Measurements from ENCODE around the gene MAPKAPK3.

The MAPKAPK3 gene

DNA sequence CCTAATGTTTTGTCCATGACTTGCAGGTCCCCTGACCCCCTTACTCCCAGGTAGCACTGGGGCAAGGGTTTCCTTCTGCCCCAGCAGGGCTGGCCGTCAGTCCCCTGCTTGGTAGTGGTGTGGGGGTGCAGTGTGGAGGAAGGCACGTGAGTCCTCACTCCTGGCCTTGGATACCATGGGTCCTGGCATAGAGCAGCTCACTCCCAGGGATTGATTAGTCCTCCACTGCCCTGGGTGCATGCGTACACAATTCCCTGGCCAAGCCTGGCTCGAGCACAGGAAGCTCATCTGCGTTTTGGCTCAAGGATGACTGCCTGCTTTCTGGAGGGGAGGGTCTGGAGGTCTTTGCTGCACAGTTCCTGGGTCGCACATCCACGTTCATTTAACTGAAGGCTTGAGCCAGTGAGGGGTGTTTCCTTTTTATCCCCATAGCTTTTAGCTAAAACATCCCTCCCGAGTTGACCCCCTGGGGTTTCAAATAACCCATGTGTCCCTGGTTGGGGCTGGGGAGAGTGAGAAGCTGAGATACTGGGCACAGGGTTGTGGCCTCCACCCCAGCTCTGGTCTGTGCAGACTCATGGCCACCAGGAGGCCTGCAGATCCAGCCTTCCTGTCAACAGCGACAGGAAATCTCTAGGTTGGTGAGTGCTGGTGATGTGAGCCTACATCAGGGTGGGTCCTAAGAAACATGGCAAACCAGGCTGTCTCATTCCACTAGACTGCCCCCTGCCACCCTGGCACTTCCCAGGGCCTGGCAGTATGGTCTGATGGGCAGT is 36.1 kb upstream of the MAPKAPK3 start:
- no peaks in the 10 kb centered on the region for H3K27me3 ChIP-seq (replicated peaks in 2 of 5; ENCODE audit: control insufficient read depth in 4 of 5, insufficient read depth in 5 of 5, low read length in 4 of 5)
- no peak for DNase-seq
- H3K4me3 ChIP-seq (ENCODE audit: control insufficient read depth in 1 of 7, extremely low read depth in 1 of 7, insufficient read depth in 4 of 7, low read depth in 2 of 7, low read length in 6 of 7) = no peak overlapping the region
- peaks cover 0 to 14% (median 5%) of the 10 kb centered on the region in 4 experiments for H3K4me1 ChIP-seq (ENCODE audit: control extremely low read depth in 1 of 4, control insufficient read depth in 4 of 4, insufficient read depth in 4 of 4, low read length in 3 of 4)
- ChIA-PET CTCF (interaction anchor here (1.0 to 4.1 kb wide), 9 partner anchors 8 to 72 kb away, joined by 3 to 37 read pairs (median 4); partner anchors contain the start of gene CISH), POLR2A (interaction anchor here (0.8 kb wide), 1 partner anchor 21 kb away, joined by 3 read pairs; no protein-coding TSS in a partner anchor)
- H3K27ac ChIP-seq (ENCODE audit: insufficient read depth in 1 of 2, low read depth in 1 of 2, low read length in 2 of 2, poor library complexity in 1 of 2, severe bottlenecking in 2 of 2) = no peak overlapping the region
- 87% methylated on average over 7 of the region's 9 CpGs for WGBS (ENCODE audit: insufficient coverage)
- H3K9me3 ChIP-seq (ENCODE audit: control extremely low read depth in 1 of 5, control insufficient read depth in 4 of 5, insufficient read depth in 2 of 5, low read depth in 1 of 5, low read length in 4 of 5) = no peaks in the 10 kb centered on the region
- peaks cover 0 to 73% (median 45%) of the 10 kb centered on the region in 4 experiments for H3K36me3 ChIP-seq (ENCODE audit: control insufficient read depth in 4 of 4, insufficient read depth in 4 of 4, low read length in 3 of 4)

DNA sequence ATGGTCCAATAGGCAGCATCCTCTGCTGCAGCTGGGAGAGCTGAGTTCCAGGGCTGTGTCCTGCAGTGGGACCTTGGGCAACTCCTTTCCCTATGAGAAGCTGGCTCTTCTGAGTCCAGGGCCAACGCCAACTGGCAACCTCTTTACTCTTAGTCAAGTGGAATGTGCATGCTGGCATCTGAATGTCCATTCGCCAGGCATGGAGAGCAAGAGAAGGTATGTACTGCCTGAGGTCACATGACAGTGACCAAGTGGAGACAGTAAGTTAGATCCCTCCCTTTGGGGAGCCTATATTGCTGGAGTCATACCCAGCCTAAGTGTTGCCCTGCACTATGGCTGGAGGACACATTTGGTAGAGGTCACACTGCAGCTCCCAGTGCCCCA is 35.5 kb upstream of the MAPKAPK3 start:
- H3K4me1 ChIP-seq (ENCODE audit: control extremely low read depth in 1 of 4, control insufficient read depth in 4 of 4, insufficient read depth in 4 of 4, low read length in 3 of 4) = peaks cover 0 to 14% (median 5%) of the 10 kb centered on the region in 4 experiments
- POLR2A ChIA-PET = interaction anchor here (0.8 kb wide), 1 partner anchor 21 kb away, joined by 3 read pairs; no protein-coding TSS in a partner anchor
- H3K27me3 ChIP-seq (replicated peaks in 2 of 5; ENCODE audit: control insufficient read depth in 4 of 5, insufficient read depth in 5 of 5, low read length in 4 of 5) = no peaks in the 10 kb centered on the region
- CTCF ChIA-PET = interaction anchor here (1.0 to 4.1 kb wide), 9 partner anchors 8 to 71 kb away, joined by 3 to 37 read pairs (median 4); partner anchors contain the start of gene CISH
- H3K9me3 ChIP-seq (ENCODE audit: control extremely low read depth in 1 of 5, control insufficient read depth in 4 of 5, insufficient read depth in 2 of 5, low read depth in 1 of 5, low read length in 4 of 5) = no peaks in the 10 kb centered on the region
- WGBS (ENCODE audit: insufficient coverage) = 93% methylated on average over 2 of the region's 2 CpGs
- H3K36me3 ChIP-seq (ENCODE audit: control insufficient read depth in 4 of 4, insufficient read depth in 4 of 4, low read length in 3 of 4) = peaks cover 0 to 73% (median 43%) of the 10 kb centered on the region in 4 experiments
- no peak overlapping the region for H3K4me3 ChIP-seq (ENCODE audit: control insufficient read depth in 1 of 7, extremely low read depth in 1 of 7, insufficient read depth in 4 of 7, low read depth in 2 of 7, low read length in 6 of 7)
- DNase-seq = no peak
- H3K27ac ChIP-seq (ENCODE audit: insufficient read depth in 1 of 2, low read depth in 1 of 2, low read length in 2 of 2, poor library complexity in 1 of 2, severe bottlenecking in 2 of 2) = no peak overlapping the region

DNA sequence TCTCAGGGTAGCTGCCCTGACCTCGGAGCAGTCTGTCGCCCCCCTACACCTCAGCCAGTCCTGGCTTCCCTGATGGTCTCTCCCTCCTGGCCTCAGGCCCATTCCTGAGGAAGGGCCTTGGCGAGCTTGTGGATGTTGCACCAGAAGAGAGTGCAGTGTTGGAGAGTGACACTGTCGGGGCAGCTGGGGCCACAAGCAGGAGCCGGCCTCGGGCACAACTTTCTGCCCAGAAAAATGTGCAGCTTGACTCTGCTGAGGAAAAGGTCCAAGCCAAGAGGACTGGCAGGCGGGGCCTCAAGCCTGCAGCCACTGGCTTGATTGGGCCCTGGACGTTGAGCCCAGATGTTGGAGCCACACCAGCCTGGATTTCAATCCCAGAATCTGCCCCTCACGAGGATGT is 34.9 kb upstream of the MAPKAPK3 start:
- ChIA-PET CTCF (interaction anchor here (1.0 to 4.1 kb wide), 5 partner anchors 10 to 32 kb away, joined by 3 to 37 read pairs (median 16); partner anchors contain the start of gene CISH), POLR2A (no interaction called here)
- WGBS (ENCODE audit: insufficient coverage) = 83% methylated on average over 6 of the region's 9 CpGs
- Histone ChIP-seq H3K4me1 (ENCODE audit: control extremely low read depth in 1 of 4, control insufficient read depth in 4 of 4, insufficient read depth in 4 of 4, low read length in 3 of 4) (peaks cover 0 to 16% (median 5%) of the 10 kb centered on the region in 4 experiments), H3K27me3 (replicated peaks in 2 of 5; ENCODE audit: control insufficient read depth in 4 of 5, insufficient read depth in 5 of 5, low read length in 4 of 5) (no peaks in the 10 kb centered on the region), H3K9me3 (ENCODE audit: control extremely low read depth in 1 of 5, control insufficient read depth in 4 of 5, insufficient read depth in 2 of 5, low read depth in 1 of 5, low read length in 4 of 5) (no peaks in the 10 kb centered on the region), H3K27ac (ENCODE audit: insufficient read depth in 1 of 2, low read depth in 1 of 2, low read length in 2 of 2, poor library complexity in 1 of 2, severe bottlenecking in 2 of 2) (no peak overlapping the region), H3K36me3 (ENCODE audit: control insufficient read depth in 4 of 4, insufficient read depth in 4 of 4, low read length in 3 of 4) (peaks cover 0 to 67% (median 43%) of the 10 kb centered on the region in 4 experiments), H3K4me3 (ENCODE audit: control insufficient read depth in 1 of 7, extremely low read depth in 1 of 7, insufficient read depth in 4 of 7, low read depth in 2 of 7, low read length in 6 of 7) (no peak overlapping the region)
- no peak for DNase-seq

DNA sequence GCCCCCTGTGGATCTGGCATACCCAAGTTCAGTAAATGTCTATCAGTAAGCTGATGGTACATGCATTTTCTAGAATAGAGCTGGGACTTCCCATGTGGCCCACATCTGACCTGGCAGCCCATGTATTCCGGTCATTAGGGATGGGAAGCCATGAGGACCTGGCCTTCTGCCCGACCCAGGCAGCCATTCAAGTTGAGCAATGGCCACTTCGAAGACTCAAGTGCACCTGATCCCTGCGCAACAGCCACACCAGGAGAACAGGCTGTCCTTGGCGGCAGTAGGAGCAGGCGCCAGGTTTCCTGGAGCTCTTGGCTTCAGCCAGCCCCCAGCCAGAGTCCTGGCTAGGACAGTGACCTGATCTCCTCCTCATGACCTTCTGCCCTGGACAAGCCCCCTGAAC is 33.1 kb upstream of the MAPKAPK3 start:
- WGBS (ENCODE audit: insufficient coverage) = 98% methylated on average over 6 of the region's 6 CpGs
- H3K4me3 ChIP-seq (ENCODE audit: control insufficient read depth in 1 of 7, extremely low read depth in 1 of 7, insufficient read depth in 4 of 7, low read depth in 2 of 7, low read length in 6 of 7) = no peak overlapping the region
- H3K4me1 ChIP-seq (ENCODE audit: control extremely low read depth in 1 of 4, control insufficient read depth in 4 of 4, insufficient read depth in 4 of 4, low read length in 3 of 4) = peaks cover 0 to 20% (median 15%) of the 10 kb centered on the region in 4 experiments
- H3K27me3 ChIP-seq (replicated peaks in 2 of 5; ENCODE audit: control insufficient read depth in 4 of 5, insufficient read depth in 5 of 5, low read length in 4 of 5) = no peaks in the 10 kb centered on the region
- no peak overlapping the region for H3K27ac ChIP-seq (ENCODE audit: insufficient read depth in 1 of 2, low read depth in 1 of 2, low read length in 2 of 2, poor library complexity in 1 of 2, severe bottlenecking in 2 of 2)
- peaks cover 0 to 52% (median 32%) of the 10 kb centered on the region in 4 experiments for H3K36me3 ChIP-seq (ENCODE audit: control insufficient read depth in 4 of 4, insufficient read depth in 4 of 4, low read length in 3 of 4)
- CTCF ChIA-PET = interaction anchor here (1.2 to 4.1 kb wide), 3 partner anchors 9 to 31 kb away, joined by 5 to 37 read pairs (median 7); no protein-coding TSS in a partner anchor
- POLR2A ChIA-PET = no interaction called here
- DNase-seq = no peak
- no peaks in the 10 kb centered on the region for H3K9me3 ChIP-seq (ENCODE audit: control extremely low read depth in 1 of 5, control insufficient read depth in 4 of 5, insufficient read depth in 2 of 5, low read depth in 1 of 5, low read length in 4 of 5)

DNA sequence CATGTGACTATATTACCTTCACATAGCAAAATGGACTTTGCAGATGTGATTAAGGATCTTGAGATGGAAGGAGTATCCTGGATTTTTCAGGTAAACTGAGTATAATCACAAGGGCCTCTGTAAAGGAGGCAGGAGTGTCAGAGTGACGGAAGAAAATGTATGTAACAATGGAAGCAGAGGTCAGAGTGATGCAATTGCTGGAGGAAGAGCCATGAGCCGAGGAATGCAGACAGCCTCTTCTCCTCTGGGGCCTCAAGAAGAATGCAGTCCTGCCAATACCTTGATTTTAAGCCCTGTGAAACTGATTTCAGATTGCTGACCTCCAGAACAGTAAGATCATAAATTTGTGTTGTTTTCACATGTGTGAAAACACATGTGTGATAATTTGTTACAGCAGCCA is 32.6 kb upstream of the MAPKAPK3 start:
- Histone ChIP-seq H3K9me3 (ENCODE audit: control extremely low read depth in 1 of 5, control insufficient read depth in 4 of 5, insufficient read depth in 2 of 5, low read depth in 1 of 5, low read length in 4 of 5) (no peaks in the 10 kb centered on the region), H3K27ac (ENCODE audit: insufficient read depth in 1 of 2, low read depth in 1 of 2, low read length in 2 of 2, poor library complexity in 1 of 2, severe bottlenecking in 2 of 2) (no peak overlapping the region), H3K4me3 (ENCODE audit: control insufficient read depth in 1 of 7, extremely low read depth in 1 of 7, insufficient read depth in 4 of 7, low read depth in 2 of 7, low read length in 6 of 7) (no peak overlapping the region), H3K4me1 (ENCODE audit: control extremely low read depth in 1 of 4, control insufficient read depth in 4 of 4, insufficient read depth in 4 of 4, low read length in 3 of 4) (peaks cover 0 to 25% (median 20%) of the 10 kb centered on the region in 4 experiments), H3K27me3 (replicated peaks in 2 of 5; ENCODE audit: control insufficient read depth in 4 of 5, insufficient read depth in 5 of 5, low read length in 4 of 5) (no peaks in the 10 kb centered on the region), H3K36me3 (ENCODE audit: control insufficient read depth in 4 of 4, insufficient read depth in 4 of 4, low read length in 3 of 4) (peaks cover 0 to 47% (median 30%) of the 10 kb centered on the region in 4 experiments)
- 94% methylated on average over 2 of the region's 2 CpGs for WGBS (ENCODE audit: insufficient coverage)
- CTCF ChIA-PET = interaction anchor here (1.2 to 4.1 kb wide), 3 partner anchors 10 to 30 kb away, joined by 5 to 37 read pairs (median 7); no protein-coding TSS in a partner anchor
- DNase-seq = no peak
- POLR2A ChIA-PET = no interaction called here

DNA sequence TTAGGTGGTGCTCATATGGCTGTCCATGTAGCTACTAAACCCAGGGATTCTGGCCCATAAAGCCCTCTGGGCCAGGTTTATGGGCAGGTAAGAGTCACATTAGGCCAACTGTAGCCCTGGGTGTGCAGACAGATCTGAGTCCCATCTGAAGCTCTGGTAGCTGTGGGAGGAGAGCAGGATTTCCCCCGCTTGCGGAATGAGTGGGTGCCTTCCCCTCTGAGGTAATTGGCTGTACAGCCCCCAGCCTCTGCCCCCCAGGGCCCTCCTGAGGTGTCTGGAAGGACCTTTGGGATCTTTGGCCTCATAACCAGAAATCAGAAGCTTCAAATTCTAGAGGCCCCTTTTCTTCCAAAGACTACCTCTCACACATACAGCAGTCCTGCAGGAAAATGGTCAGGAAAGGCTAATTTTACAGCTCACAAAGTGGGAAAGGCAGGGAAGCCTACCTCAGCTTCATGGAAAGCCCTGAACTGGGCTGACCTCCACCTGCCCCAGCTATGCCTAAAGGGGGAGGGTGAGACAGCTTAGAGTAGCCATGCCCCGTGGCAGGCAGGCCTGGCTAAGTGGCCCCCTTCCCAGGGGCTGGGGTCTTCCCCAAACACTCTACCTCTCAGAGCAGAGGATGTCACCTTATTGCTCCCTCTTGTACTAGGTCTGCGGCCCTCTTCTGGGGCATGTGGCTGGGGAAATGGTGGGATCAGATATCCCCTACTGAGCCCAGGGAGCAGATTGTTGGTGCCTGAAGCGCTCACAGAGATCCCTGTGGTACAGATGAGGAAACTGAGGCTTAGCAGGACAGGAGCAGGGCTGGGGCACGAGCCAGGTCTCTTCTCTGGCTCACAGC is 30.8 kb upstream of the MAPKAPK3 start:
- H3K4me1 ChIP-seq (ENCODE audit: control extremely low read depth in 1 of 4, control insufficient read depth in 4 of 4, insufficient read depth in 4 of 4, low read length in 3 of 4) = peaks cover 0 to 33% (median 29%) of the 10 kb centered on the region in 4 experiments
- POLR2A ChIA-PET = interaction anchor here (0.6 to 1.6 kb wide), 2 partner anchors 11 to 19 kb away, joined by 3 to 5 read pairs; partner anchors contain the start of gene C3orf18
- no peak for DNase-seq

More for the DNA sequence above, 30.8 kb upstream of the MAPKAPK3 start:
- H3K9me3 ChIP-seq (ENCODE audit: control extremely low read depth in 1 of 5, control insufficient read depth in 4 of 5, insufficient read depth in 2 of 5, low read depth in 1 of 5, low read length in 4 of 5) = no peaks in the 10 kb centered on the region
- peaks cover 0 to 30% (median 20%) of the 10 kb centered on the region in 4 experiments for H3K36me3 ChIP-seq (ENCODE audit: control insufficient read depth in 4 of 4, insufficient read depth in 4 of 4, low read length in 3 of 4)
- no peak overlapping the region for H3K27ac ChIP-seq (ENCODE audit: insufficient read depth in 1 of 2, low read depth in 1 of 2, low read length in 2 of 2, poor library complexity in 1 of 2, severe bottlenecking in 2 of 2)
- CTCF ChIA-PET = interaction anchor here (0.5 to 11.1 kb wide), 5 partner anchors 13 to 83 kb away, joined by 3 to 449 read pairs (median 6); partner anchors contain the start of genes C3orf18, CISH, HEMK1 and MAPKAPK3
- 94% methylated on average over 4 of the region's 6 CpGs for WGBS (ENCODE audit: insufficient coverage)
- H3K4me3 ChIP-seq (ENCODE audit: control insufficient read depth in 1 of 7, extremely low read depth in 1 of 7, insufficient read depth in 4 of 7, low read depth in 2 of 7, low read length in 6 of 7) = no peak overlapping the region
- no peaks in the 10 kb centered on the region for H3K27me3 ChIP-seq (replicated peaks in 2 of 5; ENCODE audit: control insufficient read depth in 4 of 5, insufficient read depth in 5 of 5, low read length in 4 of 5)

Data from common myeloid progenitor, CD34-positive (primary cell).